ENCODE data around the gene KDM5C. TPM values are rescaled to one million over a fixed set of nuclear protein-coding genes. Genes with fewer than 3 reads are reported as not detected.
"Not testable (repeated sequence)": the region's sequence is repeated elsewhere in the genome, so short reads cannot be mapped to it uniquely, and the experiment has no call there.

The KDM5C gene
- total RNA-seq, 1 experiment from 2014 or later = 163 TPM

GRCh38 chrX:53186351-53186750 is 38.7 kb downstream of the KDM5C start:
- no peak for TF ChIP-seq CTCF (IDR thresholded peaks at IDR 0.05; ENCODE audit: unreplicated experiment)
- ChIA-PET POLR2A (interaction anchor here (0.6 to 1.4 kb wide), 7 partner anchors 12 to 116 kb away, joined by 3 to 9 read pairs (median 4); partner anchors contain the start of gene KDM5C), CTCF (interaction anchor here (0.7 to 0.9 kb wide), 2 partner anchors 36 to 95 kb away, joined by 3 to 4 read pairs; no protein-coding TSS in a partner anchor)
- BruUV-seq (replicated peaks) = no TSS peak
- DNase-seq (ENCODE audit: unreplicated experiment) = peak; percentile 69
- Mint-ChIP-seq H3K9me3 (ENCODE audit: unreplicated experiment) (no peaks in the 10 kb centered on the region), H3K27ac (ENCODE audit: low read depth, unreplicated experiment) (no peak overlapping the region), H3K27me3 (ENCODE audit: insufficient read depth, unreplicated experiment) (no peaks in the 10 kb centered on the region), H3K36me3 (ENCODE audit: insufficient read depth, unreplicated experiment) (peaks cover 12% of the 10 kb centered on the region), H3K4me1 (ENCODE audit: insufficient read depth, unreplicated experiment) (no peaks in the 10 kb centered on the region), H3K4me3 (ENCODE audit: unreplicated experiment) (no peak overlapping the region)
- intact Hi-C loops (cut with micrococcal nuclease) = no loop called here

GRCh38 chrX:53184836-53185235 is 40.2 kb downstream of the KDM5C start:
- H3K4me1 Mint-ChIP-seq (ENCODE audit: insufficient read depth, unreplicated experiment) = no peaks in the 10 kb centered on the region
- peaks cover 6% of the 10 kb centered on the region for H3K36me3 Mint-ChIP-seq (ENCODE audit: insufficient read depth, unreplicated experiment)
- H3K27me3 Mint-ChIP-seq (ENCODE audit: insufficient read depth, unreplicated experiment) = no peaks in the 10 kb centered on the region
- DNase-seq (ENCODE audit: unreplicated experiment) = no peak
- ChIA-PET CTCF (interaction anchor here (1.5 kb wide), 1 partner anchor 13 kb away, joined by 4 read pairs; no protein-coding TSS in a partner anchor), POLR2A (interaction anchor here (0.9 to 1.3 kb wide), 2 partner anchors 11 to 30 kb away, joined by 3 read pairs; no protein-coding TSS in a partner anchor)
- BruUV-seq (replicated peaks) = no TSS peak
- no peak overlapping the region for H3K27ac Mint-ChIP-seq (ENCODE audit: low read depth, unreplicated experiment)
- no peak for TF ChIP-seq CTCF (IDR thresholded peaks at IDR 0.05; ENCODE audit: unreplicated experiment)
- intact Hi-C loops (cut with micrococcal nuclease) = no loop called here
- H3K9me3 Mint-ChIP-seq (ENCODE audit: unreplicated experiment) = no peaks in the 10 kb centered on the region
- H3K4me3 Mint-ChIP-seq (ENCODE audit: unreplicated experiment) = no peak overlapping the region

- Mint-ChIP-seq H3K27me3 (ENCODE audit: insufficient read depth, unreplicated experiment) (peaks cover 10% of the 10 kb centered on the region), H3K27ac (ENCODE audit: low read depth, unreplicated experiment) (no peak overlapping the region), H3K9me3 (ENCODE audit: unreplicated experiment) (peaks cover 6% of the 10 kb centered on the region), H3K4me3 (ENCODE audit: unreplicated experiment) (no peak overlapping the region), H3K36me3 (ENCODE audit: insufficient read depth, unreplicated experiment) (peaks cover 11% of the 10 kb centered on the region), H3K4me1 (ENCODE audit: insufficient read depth, unreplicated experiment) (no peaks in the 10 kb centered on the region)
- ChIA-PET POLR2A (no interaction called here), CTCF (no interaction called here)
- intact Hi-C loops (cut with micrococcal nuclease) = no loop called here
- no TSS peak for BruUV-seq (replicated peaks)
- DNase-seq (ENCODE audit: unreplicated experiment) = peak; percentile 5
- TF ChIP-seq CTCF (IDR thresholded peaks at IDR 0.05; ENCODE audit: unreplicated experiment) = no peak
Measured at GRCh38 chrX:53171356-53171755, 53.7 kb downstream of the KDM5C start.

GRCh38 chrX:53166103-53166502 is 58.9 kb downstream of the KDM5C start:
- Mint-ChIP-seq H3K27ac (ENCODE audit: low read depth, unreplicated experiment) (no peak overlapping the region), H3K4me3 (ENCODE audit: unreplicated experiment) (no peak overlapping the region), H3K4me1 (ENCODE audit: insufficient read depth, unreplicated experiment) (no peaks in the 10 kb centered on the region), H3K27me3 (ENCODE audit: insufficient read depth, unreplicated experiment) (peaks cover 39% of the 10 kb centered on the region), H3K36me3 (ENCODE audit: insufficient read depth, unreplicated experiment) (peaks cover 5% of the 10 kb centered on the region), H3K9me3 (ENCODE audit: unreplicated experiment) (no peaks in the 10 kb centered on the region)
- POLR2A ChIA-PET = interaction anchor here (0.7 kb wide), 1 partner anchor 21 kb away, joined by 3 read pairs; no protein-coding TSS in a partner anchor
- CTCF ChIA-PET = no interaction called here
- no peak for TF ChIP-seq CTCF (IDR thresholded peaks at IDR 0.05; ENCODE audit: unreplicated experiment)
- BruUV-seq (replicated peaks) = no TSS peak
- intact Hi-C loops (cut with micrococcal nuclease) = no loop called here
- DNase-seq (ENCODE audit: unreplicated experiment) = no peak

- H3K4me1 Mint-ChIP-seq (ENCODE audit: insufficient read depth, unreplicated experiment); POLR2A ChIA-PET; H3K9me3 Mint-ChIP-seq (ENCODE audit: unreplicated experiment); H3K27ac Mint-ChIP-seq (ENCODE audit: low read depth, unreplicated experiment); DNase-seq (ENCODE audit: unreplicated experiment); H3K36me3 Mint-ChIP-seq (ENCODE audit: insufficient read depth, unreplicated experiment); BruUV-seq (replicated peaks); intact Hi-C loops (cut with micrococcal nuclease); H3K4me3 Mint-ChIP-seq (ENCODE audit: unreplicated experiment): not testable (repeated sequence)
- H3K27me3 Mint-ChIP-seq (ENCODE audit: insufficient read depth, unreplicated experiment) = peaks cover 46% of the 10 kb centered on the region
- CTCF ChIA-PET = interaction anchor here (0.7 kb wide), 1 partner anchor 21 kb away, joined by 3 read pairs; no protein-coding TSS in a partner anchor
Measured at GRCh38 chrX:53164566-53164965, 60.4 kb downstream of the KDM5C start.

Measured in MCF 10A (cell line).